D341Med (cell line): ENCODE measurements around the gene CERS1.

Source experiments
- DNase-seq: peaks from one replicate; pipeline ENCODE4 v3.0.0; 2012; ENCODE audit warnings: low spot score

The CERS1 gene

GRCh38 chr19:18895824-18896341 lies at the start of gene CERS1:
TSS of gene CERS1 (minus strand) at chr19:18896158. CDS start at chr19:18896072, 86 bp downstream.
- DNase-seq = peak; percentile 96

GRCh38 chr19:18945297-18945696 lies 49.3 kb upstream of the CERS1 start:
- DNase-seq = no peak

- no peak for DNase-seq
Measured at GRCh38 chr19:18943465-18943864, 47.5 kb upstream of the CERS1 start.

GRCh38 chr19:18942692-18943091 lies 46.7 kb upstream of the CERS1 start:
- no peak for DNase-seq

- no peak for DNase-seq
Measured at GRCh38 chr19:18941628-18942354, 45.8 kb upstream of the CERS1 start.

- peak; percentile 96 for DNase-seq
Measured at GRCh38 chr19:18940769-18941627, 45.0 kb upstream of the CERS1 start, which contains the start of gene HOMER3. TSS of gene HOMER3 (minus strand) at chr19:18941217. CDS start at chr19:18938982, 2,235 bp downstream.

GRCh38 chr19:18939922-18940768 lies 44.2 kb upstream of the CERS1 start:
- DNase-seq = no peak

GRCh38 chr19:18939163-18939562 lies 43.2 kb upstream of the CERS1 start:
- no peak for DNase-seq

GRCh38 chr19:18933297-18933696 lies 37.3 kb upstream of the CERS1 start:
- DNase-seq = no peak

GRCh38 chr19:18932216-18932841 lies 36.4 kb upstream of the CERS1 start:
- DNase-seq = peak; percentile 82

GRCh38 chr19:18931316-18932162 lies 35.6 kb upstream of the CERS1 start:
- no peak for DNase-seq

GRCh38 chr19:18929311-18929710 lies 33.4 kb upstream of the CERS1 start:
- DNase-seq = no peak

GRCh38 chr19:18928018-18928805 lies 32.3 kb upstream of the CERS1 start:
- no peak for DNase-seq

GRCh38 chr19:18924684-18925213 lies 28.8 kb upstream of the CERS1 start:
- no peak for DNase-seq

GRCh38 chr19:18922228-18922985 lies 26.4 kb upstream of the CERS1 start:
- no peak for DNase-seq

- no peak for DNase-seq
Measured at GRCh38 chr19:18921593-18921992, 25.6 kb upstream of the CERS1 start.

GRCh38 chr19:18920400-18920799 lies 24.4 kb upstream of the CERS1 start:
- no peak for DNase-seq

- no peak for DNase-seq
Measured at GRCh38 chr19:18919900-18920214, 23.9 kb upstream of the CERS1 start.
